Fibroblast of villous mesenchyme (primary cell): Measurements from ENCODE around the gene SRP14. TPM values are rescaled to one million over a fixed set of nuclear protein-coding genes. Genes with fewer than 3 reads are reported as not detected.

Source experiments
- DNase-seq: peaks from one replicate; pipeline ENCODE4 v3.0.0-alpha.2; 2010; ENCODE audit warnings: low read depth
- H3K4me3 ChIP-seq: 2 replicates; pipeline ENCODE4 v1.5.1; 2011; ENCODE audit warnings: low read depth, mild to moderate bottlenecking, low read length
- CTCF ChIP-seq: IDR thresholded peaks from 2 replicates; pipeline ENCODE4 v1.5.1; 2012; ENCODE audit warnings: low read depth, mild to moderate bottlenecking, low read length; ENCODE audit not compliant: insufficient read depth
- total RNA-seq: library from RNA; depleted of rRNA; stranded (reverse); fragments of >200 nt; gene quantifications from 2 replicates; pipeline ENCODE4 v1.2.3, GENCODE V29; 2012

The SRP14 gene
- total RNA-seq, 1 donor, result 93.3 TPM

DNA sequence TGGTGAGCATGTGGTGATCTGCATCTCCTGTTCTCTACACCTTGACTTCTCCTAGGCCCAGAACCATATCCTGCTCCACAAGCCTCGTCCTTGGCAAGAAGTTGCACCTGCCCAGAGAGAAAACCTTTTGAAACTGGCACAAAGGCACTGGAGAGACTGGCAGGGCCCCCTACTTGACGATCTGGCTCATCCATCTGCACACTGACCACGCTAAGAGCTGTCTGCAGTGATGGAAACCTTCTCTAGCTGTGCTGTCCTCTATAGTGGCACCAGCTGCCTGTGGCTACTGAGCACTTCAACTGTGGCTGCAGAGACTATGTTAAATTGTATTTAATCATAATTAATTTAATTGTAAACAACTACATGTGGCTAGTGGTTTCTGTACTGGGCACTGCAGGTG, 26.2 kb upstream of the SRP14 start:
- no peak overlapping the region for H3K4me3 ChIP-seq
- no peak for DNase-seq
- no peak for TF ChIP-seq CTCF

DNA sequence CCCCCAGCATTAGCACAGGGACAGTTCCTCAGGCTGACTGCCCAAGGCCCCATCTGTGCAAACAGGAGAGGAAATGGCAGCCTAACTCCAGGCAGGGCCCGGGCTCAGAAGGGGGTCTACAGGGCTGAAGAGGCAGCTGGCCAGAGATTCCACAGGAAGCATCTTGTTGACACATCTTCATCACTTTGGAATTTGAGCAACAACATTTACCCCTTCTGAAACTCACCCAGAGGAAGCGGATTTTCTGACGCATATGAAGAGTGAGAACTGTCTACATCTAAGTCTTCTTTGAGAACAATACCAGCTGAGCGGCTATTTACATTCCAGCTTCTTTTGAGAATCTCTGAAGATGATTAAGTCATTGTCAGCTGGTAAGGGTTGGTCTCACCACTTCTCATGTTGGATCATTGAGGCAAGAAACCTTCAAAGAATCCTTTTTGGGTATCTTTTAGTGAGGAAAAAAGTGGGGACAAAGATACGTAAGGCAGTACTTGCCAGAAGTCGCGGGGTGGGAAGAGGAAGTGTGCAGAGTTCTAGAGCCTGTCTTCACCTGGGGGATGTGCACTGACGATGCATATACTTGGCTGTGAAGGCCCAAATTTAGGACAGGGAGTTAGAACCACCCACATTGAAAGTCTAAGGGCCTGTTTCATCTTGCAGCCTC, 25.4 kb upstream of the SRP14 start:
- peak; percentile 53 for DNase-seq
- TF ChIP-seq CTCF, result no peak
- H3K4me3 ChIP-seq, result no peak overlapping the region

- no peak for DNase-seq
- no peak overlapping the region for H3K4me3 ChIP-seq
- TF ChIP-seq CTCF, result no peak
Observed at GRCh38 chr15:40063563-40064011, 24.6 kb upstream of the SRP14 start.

- no peak for DNase-seq
- H3K4me3 ChIP-seq, result no peak overlapping the region
- TF ChIP-seq CTCF, result no peak
Observed at GRCh38 chr15:40062816-40063562, 24.0 kb upstream of the SRP14 start.

DNA sequence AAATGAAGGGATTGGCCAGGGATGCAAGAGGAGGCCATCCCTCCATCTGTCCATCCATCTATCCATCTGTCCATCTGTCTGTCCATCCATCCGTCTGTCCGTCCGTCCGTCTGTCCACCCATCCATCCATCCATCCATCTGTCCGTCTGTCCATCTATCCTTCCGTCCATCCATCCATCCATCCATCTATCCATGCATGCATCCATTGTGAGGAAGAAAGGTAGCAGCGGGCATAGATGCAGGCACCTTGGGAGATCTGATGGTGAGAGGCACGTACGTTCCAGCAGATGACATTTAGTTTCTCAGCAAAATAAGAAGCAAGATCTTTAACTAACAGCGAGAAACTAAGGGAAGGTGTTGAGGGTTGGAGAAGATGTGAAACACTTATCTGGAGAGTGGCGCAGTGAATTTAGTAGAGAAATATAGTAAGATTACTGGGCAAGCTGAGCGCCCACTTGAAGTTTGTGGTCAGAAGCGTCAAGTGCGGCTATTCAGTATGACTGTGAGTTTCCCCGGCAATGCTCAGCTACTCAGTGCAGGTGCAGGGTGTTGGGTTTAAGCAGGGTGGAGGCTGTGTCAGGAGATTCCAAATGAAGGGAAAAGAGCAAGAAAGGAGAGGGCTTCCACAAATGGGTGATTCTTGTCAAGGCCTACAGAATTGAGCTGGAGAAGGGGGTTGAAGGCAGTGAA, 22.4 kb upstream of the SRP14 start:
- no peak for DNase-seq
- TF ChIP-seq CTCF, result no peak
- no peak overlapping the region for H3K4me3 ChIP-seq

- no peak for TF ChIP-seq CTCF
- DNase-seq, result no peak
- H3K4me3 ChIP-seq, result no peak overlapping the region
Observed at GRCh38 chr15:40060236-40060961, 21.4 kb upstream of the SRP14 start.
